NB4 (cell line): ENCODE measurements around the gene SPINK1.
A peak's percentile ranks its signal among the peaks of the same experiment; 100 is the strongest.

ENCODE experiments used
- DNase-seq: peaks from one replicate; pipeline ENCODE4 v3.0.0; 2010; ENCODE audit warnings: low read depth
- H3K4me3 ChIP-seq: one replicate; pipeline ENCODE4 v1.5.1; 2011; ENCODE audit warnings: mild to moderate bottlenecking, low read depth, low read length, moderate library complexity
- CTCF ChIP-seq: IDR thresholded peaks from one replicate; pipeline ENCODE4 v1.5.1; 2012; ENCODE audit warnings: low read depth, low read length
- MAX ChIP-seq: IDR thresholded peaks from 2 replicates; pipeline ENCODE4 v1.6.1; 2011; ENCODE audit warnings: low read depth, low read length
- MYC ChIP-seq: IDR thresholded peaks from 2 replicates; pipeline ENCODE4 v1.6.1; 2011; ENCODE audit warnings: low read depth, low read length
- POLR2A ChIP-seq: IDR thresholded peaks from 2 replicates; pipeline ENCODE4 v1.6.1; 2011; ENCODE audit warnings: mild to moderate bottlenecking; ENCODE audit not compliant: insufficient read length; ENCODE audit errors: extremely low read depth

SPINK1 gene

DNA sequence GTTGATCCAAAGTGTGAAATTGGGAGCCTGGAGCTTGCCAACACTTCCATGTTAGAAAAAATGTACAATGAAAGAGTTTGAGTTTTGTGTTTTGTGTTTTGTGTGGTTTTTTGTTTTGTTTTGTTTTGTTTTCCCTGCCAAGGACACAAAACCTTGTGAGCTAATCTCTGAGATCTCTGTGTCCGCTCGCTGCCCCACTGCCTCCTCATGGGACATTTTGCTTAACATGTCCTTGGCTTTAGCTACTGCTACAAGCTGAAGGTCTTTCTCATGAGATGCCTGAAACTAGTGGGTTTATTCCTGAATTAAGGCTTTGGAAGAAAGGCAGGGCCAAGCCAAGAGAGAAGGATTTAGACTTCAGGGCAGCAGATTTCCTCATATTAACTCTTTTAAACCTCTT lies 41.7 kb downstream of the SPINK1 start:
- no peak overlapping the region for H3K4me3 ChIP-seq
- TF ChIP-seq MYC (no peak), MAX (no peak), POLR2A (no peak), CTCF (no peak)
- DNase-seq, result no peak

- TF ChIP-seq CTCF, result no peak
- no peak for TF ChIP-seq POLR2A
- TF ChIP-seq MAX, result no peak
- TF ChIP-seq MYC, result no peak
- no peak overlapping the region for H3K4me3 ChIP-seq
- DNase-seq, result no peak
Observed at GRCh38 chr5:147788023-147788422, 43.4 kb downstream of the SPINK1 start.

DNA sequence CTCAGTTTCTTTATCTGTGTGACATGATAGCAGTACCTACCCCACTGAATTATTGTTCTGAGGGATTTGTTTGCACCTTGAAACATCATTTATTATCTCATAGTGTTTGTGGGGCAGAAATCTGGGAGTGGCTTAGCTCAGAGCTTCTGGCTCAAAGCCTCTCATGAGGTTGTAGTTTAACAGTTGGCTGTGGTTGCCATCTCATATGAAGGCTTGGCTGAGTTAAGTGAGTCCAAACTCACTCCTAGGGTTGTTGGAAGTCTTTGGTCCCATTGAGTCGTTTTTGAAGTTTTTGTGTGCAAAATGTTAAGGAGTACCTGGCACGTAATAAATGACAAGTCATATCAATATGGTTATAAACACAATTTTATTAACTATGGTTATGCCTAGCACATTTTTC lies 45.3 kb downstream of the SPINK1 start:
- TF ChIP-seq MYC, result no peak
- TF ChIP-seq CTCF, result no peak
- no peak for TF ChIP-seq POLR2A
- TF ChIP-seq MAX, result no peak
- DNase-seq, result no peak
- no peak overlapping the region for H3K4me3 ChIP-seq

DNA sequence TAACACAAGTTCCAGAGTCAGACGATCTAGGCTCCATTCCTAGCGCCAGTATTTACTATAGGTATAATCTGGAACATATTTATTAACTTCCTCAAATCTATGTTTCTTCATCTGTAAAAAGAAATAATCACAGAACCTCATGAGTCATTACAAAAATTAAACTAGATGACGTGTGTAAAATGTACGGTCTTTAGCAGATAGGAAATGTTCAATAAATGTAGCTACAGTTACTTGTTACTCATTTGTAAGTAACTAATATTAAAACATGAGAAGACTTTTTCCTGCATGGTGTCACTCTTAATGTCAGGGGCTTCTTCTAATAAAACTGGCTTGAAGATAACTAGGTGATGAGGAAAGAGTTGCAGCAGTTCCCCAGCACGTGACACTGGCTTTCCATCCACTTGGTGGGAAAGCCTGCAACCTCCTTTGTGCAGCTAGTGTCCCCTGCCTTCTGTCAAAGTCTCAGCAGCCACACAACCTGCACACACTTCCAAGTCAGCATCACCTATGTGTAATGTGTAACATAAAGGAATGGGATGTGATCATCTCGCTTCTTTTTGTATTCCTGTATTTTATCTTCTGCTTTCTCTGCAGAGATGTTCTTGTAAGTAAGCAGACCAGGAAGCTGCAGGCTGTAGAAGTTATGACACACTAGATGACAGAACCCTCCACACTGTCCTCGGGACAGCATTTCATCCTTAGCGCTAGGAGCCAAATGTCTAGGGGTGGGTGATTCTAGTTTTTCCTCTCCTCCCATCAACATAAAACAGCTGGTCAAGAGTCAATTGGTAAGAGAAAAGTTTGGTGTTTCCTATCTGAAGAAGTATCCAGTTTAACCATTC lies 47.1 kb downstream of the SPINK1 start:
- no peak for TF ChIP-seq CTCF
- TF ChIP-seq MAX, result no peak
- TF ChIP-seq MYC, result no peak
- no peak for TF ChIP-seq POLR2A
- H3K4me3 ChIP-seq, result no peak overlapping the region
- DNase-seq, result no peak

DNA sequence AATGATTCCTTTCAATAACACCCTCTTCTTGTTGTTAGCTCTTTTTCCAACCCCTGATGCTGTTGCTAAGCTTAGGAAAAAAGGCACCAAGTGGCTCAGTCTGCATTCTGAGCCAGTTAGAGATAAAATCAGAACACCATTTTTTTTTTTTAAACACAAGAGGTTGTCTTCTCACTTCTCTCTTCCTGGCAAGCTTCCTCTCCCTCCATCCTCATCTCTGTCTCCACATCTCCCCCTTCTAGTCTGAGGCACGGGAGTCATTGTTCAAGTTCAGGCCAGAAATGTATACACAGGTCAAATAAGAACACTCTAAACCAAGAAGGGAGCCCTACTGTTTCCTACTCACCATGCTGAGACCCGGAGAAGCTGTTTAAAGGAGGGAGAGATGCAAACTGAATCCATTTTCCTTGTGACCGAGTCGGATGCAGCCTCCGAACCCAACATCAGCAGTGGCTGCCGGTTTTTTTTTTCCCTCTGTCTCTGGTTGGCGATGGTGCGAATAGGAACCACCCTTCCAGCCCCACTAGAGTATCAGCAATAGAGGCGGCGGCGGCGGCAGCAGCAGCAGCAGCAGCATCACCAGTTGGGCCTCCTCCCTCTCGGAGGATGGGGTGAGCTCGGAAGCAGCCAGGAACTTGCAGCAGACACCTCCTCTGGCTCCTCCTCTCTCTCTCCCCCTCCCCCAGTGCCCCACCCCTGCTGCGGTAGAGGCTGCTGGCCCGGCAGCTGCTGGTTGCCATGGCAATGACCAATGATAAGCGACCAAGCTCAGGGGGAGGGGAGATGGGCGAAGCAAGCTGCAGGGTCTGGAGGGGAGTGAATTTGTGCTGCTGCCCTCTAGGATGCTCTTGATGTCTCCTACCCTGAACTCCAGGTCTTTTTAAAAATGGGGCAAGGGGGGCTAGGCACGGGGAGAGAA lies 49.1 kb downstream of the SPINK1 start, which contains the start of gene JAKMIP2:
JAKMIP2 (minus strand) TSS at position 619 of the 919 bp plus-strand sequence. CDS start 110,922 bp downstream, outside the sequence.
- TF ChIP-seq CTCF (no peak), MAX (no peak), POLR2A (no peak), MYC (no peak)
- DNase-seq, result peak; percentile 47
- H3K4me3 ChIP-seq, result no peak within 1 kb of the TSS
